GM12878 (cell line): ENCODE data around the gene TTLL11.

Source experiments
- CTCF ChIP-seq, 3 experiments: IDR thresholded peaks in 2 of 3; conservative IDR thresholded peaks in 1 of 3; 2 replicates each; pipeline ENCODE4 v1.5.1; 2011; ENCODE audit warnings: low read depth in 3 of 3, low read length in 3 of 3, mild to moderate bottlenecking in 3 of 3, control low read depth in 2 of 3, moderate library complexity in 2 of 3, inconsistent platforms in 1 of 3, mixed read lengths in 1 of 3; ENCODE audit not compliant: control insufficient read depth in 2 of 3, insufficient read depth in 1 of 3; ENCODE audit errors: extremely low read depth in 1 of 3
- EGR1 ChIP-seq, 2 experiments: IDR thresholded peaks; 1 replicate in 1 of 2; 2 replicates in 1 of 2; pipeline ENCODE4 v1.6.1; 2011 to 2012; ENCODE audit warnings: low read depth in 2 of 2, low read length in 2 of 2, borderline replicate concordance in 1 of 2, mild to moderate bottlenecking in 1 of 2, moderate library complexity in 1 of 2
- GABPA ChIP-seq: IDR thresholded peaks from 2 replicates; pipeline ENCODE4 v1.6.1; 2014; ENCODE audit warnings: antibody characterized with exemption, low read depth, mild to moderate bottlenecking, inconsistent platforms
- HCFC1 ChIP-seq: fragments of 150-350 bp; IDR thresholded peaks from 2 replicates; pipeline ENCODE4 v1.6.1; 2014; ENCODE audit warnings: low read length
- MAX ChIP-seq: IDR thresholded peaks from 2 replicates; pipeline ENCODE4 v1.6.1; 2012; ENCODE audit warnings: low read depth, low read length, improper control_type of control experiment
- POLR2AphosphoS5 ChIP-seq: IDR thresholded peaks from 2 replicates; pipeline ENCODE4 v1.6.1; 2011; ENCODE audit warnings: mild to moderate bottlenecking, low read length, inconsistent platforms
- SUZ12 ChIP-seq: fragments of 200-600 bp; sonication (generic); IDR thresholded peaks from one replicate; pipeline ENCODE4 v1.6.1; 2018; ENCODE audit warnings: antibody characterized with exemption, mild to moderate bottlenecking; ENCODE audit not compliant: unreplicated experiment
- TCF7 ChIP-seq: IDR thresholded peaks from 2 replicates; pipeline ENCODE4 v1.6.1; 2014; ENCODE audit warnings: antibody characterized with exemption, borderline replicate concordance
- YY1 ChIP-seq: IDR thresholded peaks from 2 replicates; pipeline ENCODE4 v1.6.1; 2011; ENCODE audit warnings: low read depth, mild to moderate bottlenecking, low read length
- ZBTB4 ChIP-seq: fragments of 450-650 bp; formaldehyde crosslinking; IDR thresholded peaks from 2 replicates; pipeline ENCODE4 v1.4.0; 2022; ENCODE audit warnings: mild to moderate bottlenecking, moderate library complexity
- ZNF274 ChIP-seq: IDR thresholded peaks from one replicate; pipeline ENCODE4 v1.8.0; 2011; ENCODE audit not compliant: insufficient read length, insufficient read depth

GRCh38 chr9:121914604-121915303 is 178.4 kb downstream of the TTLL11 start:
- TF ChIP-seq HCFC1 (no peak), YY1 (no peak), EGR1 (IDR thresholded peaks at IDR 0.05; ENCODE audit: borderline replicate concordance in 1 of 2, low read depth in 2 of 2, low read length in 2 of 2) (no peak), TCF7 (no peak), CTCF (IDR thresholded peaks at IDR 0.05 in 2 of 3, conservative IDR thresholded peaks at IDR 0.05 in 1 of 3; ENCODE audit: control insufficient read depth in 2 of 3, extremely low read depth in 1 of 3, insufficient read depth in 1 of 3, low read depth in 3 of 3, low read length in 3 of 3) (no peak), ZBTB4 (CRISPR knock-in tag) (no peak), ZNF274 (no peak), GABPA (no peak), MAX (no peak), POLR2AphosphoS5 (no peak), SUZ12 (no peak)
